ENCODE measurements around the gene SPRR1B. TPM values are rescaled to one million over a fixed set of nuclear protein-coding genes. Genes with fewer than 3 reads are reported as not detected.

Gene SPRR1B
- total and polyA plus RNA-seq, 9 of the 15 experiments (the other 6 are each of a cell fraction or from before 2014, with no cell fraction given) = not detected

DNA sequence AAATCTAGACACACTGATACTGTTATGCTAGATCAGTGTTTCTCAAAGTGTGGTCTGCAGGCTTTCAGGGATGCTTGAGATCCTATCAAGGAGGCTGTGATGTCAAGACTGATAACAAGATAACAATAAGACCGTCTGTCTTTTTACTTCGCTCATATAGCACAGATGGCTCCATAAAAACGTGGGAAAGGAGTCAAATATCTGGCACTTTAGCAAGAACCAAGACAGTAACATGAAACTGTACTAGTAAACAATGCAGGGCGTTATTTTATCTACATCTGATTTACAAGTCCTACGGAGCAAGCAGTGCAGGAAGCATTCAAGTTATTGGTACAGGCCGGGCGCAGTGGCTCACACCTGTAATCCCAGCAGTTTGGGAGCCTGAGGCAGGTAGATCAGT, 33.1 kb upstream of the SPRR1B start:
- Histone ChIP-seq H3K9me3 (replicated peaks; ENCODE audit: control insufficient read depth, insufficient read depth, low read depth, low read length) (no peaks in the 10 kb centered on the region), H3K27ac (ENCODE audit: extremely low read depth, low read depth, low read length) (no peak overlapping the region), H3K4me1 (replicated peaks in 1 of 2; ENCODE audit: control insufficient read depth in 2 of 2, insufficient read depth in 2 of 2, low read length in 2 of 2) (no peaks in the 10 kb centered on the region), H3K9ac (ENCODE audit: insufficient read depth in 1 of 2, low read depth in 2 of 2, low read length in 2 of 2) (no peak overlapping the region), H3K27me3 (ENCODE audit: control insufficient read depth in 2 of 2, insufficient read depth in 2 of 2, low read length in 2 of 2) (peaks cover 2 to 17% of the 10 kb centered on the region in 2 experiments; a peak in 2 of 5 replicates), H3K9me1 (ENCODE audit: control insufficient read depth, insufficient read depth, low read length) (no peaks in the 10 kb centered on the region), H3K4me2 (ENCODE audit: insufficient read depth, low read length) (no peak overlapping the region), H2AFZ (ENCODE audit: low read depth, low read length) (no peak overlapping the region), H3K36me3 (ENCODE audit: control insufficient read depth, insufficient read depth, low read length) (no peaks in the 10 kb centered on the region), H3K4me3 (no peak overlapping the region), H4K20me1 (replicated peaks; ENCODE audit: control insufficient read depth, insufficient read depth, low read length) (no peaks in the 10 kb centered on the region), H3K79me2 (ENCODE audit: control insufficient read depth, insufficient read depth, low read length) (no peaks in the 10 kb centered on the region)
- BruUV-seq (replicated peaks) = no TSS peak
- in situ Hi-C loops (cut with MboI) = no loop called here
- ChIA-PET CTCF (ENCODE audit: low intra/inter-chr PET ratio) (no interaction called here), POLR2A (no interaction called here)
- DNase-seq (ENCODE audit: extremely low read depth in 1 of 4, low spot score in 3 of 4) (no peak), ATAC-seq (no peak), FAIRE-seq (no peak)
- intact Hi-C loops (cut with micrococcal nuclease) = no loop called here
- TF ChIP-seq, protein P1, sequence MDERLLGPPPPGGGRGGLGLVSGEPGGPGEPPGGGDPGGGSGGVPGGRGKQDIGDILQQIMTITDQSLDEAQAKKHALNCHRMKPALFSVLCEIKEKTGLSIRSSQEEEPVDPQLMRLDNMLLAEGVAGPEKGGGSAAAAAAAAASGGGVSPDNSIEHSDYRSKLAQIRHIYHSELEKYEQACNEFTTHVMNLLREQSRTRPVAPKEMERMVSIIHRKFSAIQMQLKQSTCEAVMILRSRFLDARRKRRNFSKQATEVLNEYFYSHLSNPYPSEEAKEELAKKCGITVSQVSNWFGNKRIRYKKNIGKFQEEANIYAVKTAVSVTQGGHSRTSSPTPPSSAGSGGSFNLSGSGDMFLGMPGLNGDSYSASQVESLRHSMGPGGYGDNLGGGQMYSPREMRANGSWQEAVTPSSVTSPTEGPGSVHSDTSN (CRISPR knock-in tag; IDR thresholded peaks at IDR 0.05; ENCODE audit: low read depth) = no peak
- TF ChIP-seq, protein P1 (tag; conservative IDR thresholded peaks at IDR 0.05; ENCODE audit: low read depth) = no peak
- TF ChIP-seq BMI1 (IDR thresholded peaks at IDR 0.05; ENCODE audit: low read length) (no peak), CBX5 (IDR thresholded peaks at IDR 0.05; ENCODE audit: borderline replicate concordance, low read depth) (no peak), NEUROD1 (IDR thresholded peaks at IDR 0.05; ENCODE audit: borderline replicate concordance, low read depth, low read length, partially characterized antibody) (no peak), ZNF165 (CRISPR knock-in tag; IDR thresholded peaks at IDR 0.05; ENCODE audit: borderline replicate concordance) (no peak), HOXB6 (CRISPR knock-in tag; IDR thresholded peaks at IDR 0.05; ENCODE audit: borderline replicate concordance) (no peak), C11orf30 (IDR thresholded peaks at IDR 0.05; ENCODE audit: low read depth) (no peak), ZNF668 (CRISPR knock-in tag; IDR thresholded peaks at IDR 0.05) (no peak), NR2C1 (IDR thresholded peaks at IDR 0.05) (no peak), NR2C1 (tag; IDR thresholded peaks at IDR 0.05) (no peak), YBX1 (IDR thresholded peaks at IDR 0.05) (no peak), KLF10 (CRISPR knock-in tag; IDR thresholded peaks at IDR 0.05) (no peak), GTF2A2 (tag; IDR thresholded peaks at IDR 0.05) (no peak), SRSF3 (IDR thresholded peaks at IDR 0.05; ENCODE audit: insufficient read depth, low read length) (no peak), ZNF23 (CRISPR knock-in tag; IDR thresholded peaks at IDR 0.05) (no peak), SRF (CRISPR knock-in tag; IDR thresholded peaks at IDR 0.05) (no peak)
- TF ChIP-seq, protein P2, sequence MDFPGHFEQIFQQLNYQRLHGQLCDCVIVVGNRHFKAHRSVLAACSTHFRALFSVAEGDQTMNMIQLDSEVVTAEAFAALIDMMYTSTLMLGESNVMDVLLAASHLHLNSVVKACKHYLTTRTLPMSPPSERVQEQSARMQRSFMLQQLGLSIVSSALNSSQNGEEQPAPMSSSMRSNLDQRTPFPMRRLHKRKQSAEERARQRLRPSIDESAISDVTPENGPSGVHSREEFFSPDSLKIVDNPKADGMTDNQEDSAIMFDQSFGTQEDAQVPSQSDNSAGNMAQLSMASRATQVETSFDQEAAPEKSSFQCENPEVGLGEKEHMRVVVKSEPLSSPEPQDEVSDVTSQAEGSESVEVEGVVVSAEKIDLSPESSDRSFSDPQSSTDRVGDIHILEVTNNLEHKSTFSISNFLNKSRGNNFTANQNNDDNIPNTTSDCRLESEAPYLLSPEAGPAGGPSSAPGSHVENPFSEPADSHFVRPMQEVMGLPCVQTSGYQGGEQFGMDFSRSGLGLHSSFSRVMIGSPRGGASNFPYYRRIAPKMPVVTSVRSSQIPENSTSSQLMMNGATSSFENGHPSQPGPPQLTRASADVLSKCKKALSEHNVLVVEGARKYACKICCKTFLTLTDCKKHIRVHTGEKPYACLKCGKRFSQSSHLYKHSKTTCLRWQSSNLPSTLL (IDR thresholded peaks at IDR 0.05) = no peak
- TF ChIP-seq, protein P3, sequence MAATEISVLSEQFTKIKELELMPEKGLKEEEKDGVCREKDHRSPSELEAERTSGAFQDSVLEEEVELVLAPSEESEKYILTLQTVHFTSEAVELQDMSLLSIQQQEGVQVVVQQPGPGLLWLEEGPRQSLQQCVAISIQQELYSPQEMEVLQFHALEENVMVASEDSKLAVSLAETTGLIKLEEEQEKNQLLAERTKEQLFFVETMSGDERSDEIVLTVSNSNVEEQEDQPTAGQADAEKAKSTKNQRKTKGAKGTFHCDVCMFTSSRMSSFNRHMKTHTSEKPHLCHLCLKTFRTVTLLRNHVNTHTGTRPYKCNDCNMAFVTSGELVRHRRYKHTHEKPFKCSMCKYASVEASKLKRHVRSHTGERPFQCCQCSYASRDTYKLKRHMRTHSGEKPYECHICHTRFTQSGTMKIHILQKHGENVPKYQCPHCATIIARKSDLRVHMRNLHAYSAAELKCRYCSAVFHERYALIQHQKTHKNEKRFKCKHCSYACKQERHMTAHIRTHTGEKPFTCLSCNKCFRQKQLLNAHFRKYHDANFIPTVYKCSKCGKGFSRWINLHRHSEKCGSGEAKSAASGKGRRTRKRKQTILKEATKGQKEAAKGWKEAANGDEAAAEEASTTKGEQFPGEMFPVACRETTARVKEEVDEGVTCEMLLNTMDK (IDR thresholded peaks at IDR 0.05; ENCODE audit: borderline replicate concordance, insufficient read depth, low read depth, low read length, poor library complexity, severe bottlenecking) = no peak
- WGBS (ENCODE audit: insufficient coverage, low coverage, missing lambda C conversion rate) = 0% methylated on average over 7 of the region's 7 CpGs
